A172 (cell line): Measurements from ENCODE around the gene MAP3K4. TPM values are rescaled to one million over a fixed set of nuclear protein-coding genes. Genes with fewer than 3 reads are reported as not detected.
A peak's percentile ranks its signal among the peaks of the same experiment; 100 is the strongest.
"Not testable (repeated sequence)": the region's sequence is repeated elsewhere in the genome, so short reads cannot be mapped to it uniquely, and the experiment has no call there.

Source experiments
- DNase-seq: peaks from one replicate; pipeline ENCODE4 v3.0.0-alpha.2; 2015; ENCODE audit warnings: low spot score
- total RNA-seq: library from RNA; depleted of rRNA; stranded (reverse); fragments of >200 nt; shearing (Covaris generic); gene quantifications from 2 replicates; pipeline ENCODE4 v1.2.3, GENCODE V29; 2014

Gene MAP3K4
- total RNA-seq, 1 experiment from 2014 or later: 19.5 TPM

- no peak for DNase-seq
These were observed 125.0 kb downstream of the MAP3K4 start for GRCh38 chr6:161116554-161116953.

GRCh38 chr6:161117308-161117707, 125.7 kb downstream of the MAP3K4 start:
- no peak for DNase-seq

- DNase-seq: no peak
These were observed 126.4 kb downstream of the MAP3K4 start for GRCh38 chr6:161117942-161118341.

GRCh38 chr6:161123319-161123718, 131.8 kb downstream of the MAP3K4 start:
- not testable (repeated sequence) for DNase-seq

- DNase-seq: no peak
These were observed 134.0 kb downstream of the MAP3K4 start for GRCh38 chr6:161125591-161125990.

- no peak for DNase-seq
These were observed 135.6 kb downstream of the MAP3K4 start for GRCh38 chr6:161127071-161127740.

- DNase-seq: no peak
These were observed 136.7 kb downstream of the MAP3K4 start for GRCh38 chr6:161128230-161128629.

- peak; percentile 87 for DNase-seq
These were observed 137.2 kb downstream of the MAP3K4 start for GRCh38 chr6:161128680-161129196.

- no peak for DNase-seq
These were observed 139.0 kb downstream of the MAP3K4 start for GRCh38 chr6:161130541-161130940.

GRCh38 chr6:161130967-161131766, 139.6 kb downstream of the MAP3K4 start:
- DNase-seq: no peak

GRCh38 chr6:161132384-161132783, 140.8 kb downstream of the MAP3K4 start:
- no peak for DNase-seq

GRCh38 chr6:161133963-161134362, 142.4 kb downstream of the MAP3K4 start:
- no peak for DNase-seq

GRCh38 chr6:161134550-161135298, 143.2 kb downstream of the MAP3K4 start:
- no peak for DNase-seq

- DNase-seq: no peak
These were observed 144.4 kb downstream of the MAP3K4 start for GRCh38 chr6:161135695-161136591.

- DNase-seq: no peak
These were observed 145.1 kb downstream of the MAP3K4 start for GRCh38 chr6:161136655-161137054.

GRCh38 chr6:161137320-161137719, 145.8 kb downstream of the MAP3K4 start:
- no peak for DNase-seq

GRCh38 chr6:161137839-161138542, 146.4 kb downstream of the MAP3K4 start:
- DNase-seq: peak; percentile 16

GRCh38 chr6:161138543-161139303, 147.2 kb downstream of the MAP3K4 start:
- DNase-seq: no peak

GRCh38 chr6:161139304-161139765, 147.8 kb downstream of the MAP3K4 start:
- DNase-seq: no peak
